ENCODE measurements around the gene VPS72.

The VPS72 gene

DNA sequence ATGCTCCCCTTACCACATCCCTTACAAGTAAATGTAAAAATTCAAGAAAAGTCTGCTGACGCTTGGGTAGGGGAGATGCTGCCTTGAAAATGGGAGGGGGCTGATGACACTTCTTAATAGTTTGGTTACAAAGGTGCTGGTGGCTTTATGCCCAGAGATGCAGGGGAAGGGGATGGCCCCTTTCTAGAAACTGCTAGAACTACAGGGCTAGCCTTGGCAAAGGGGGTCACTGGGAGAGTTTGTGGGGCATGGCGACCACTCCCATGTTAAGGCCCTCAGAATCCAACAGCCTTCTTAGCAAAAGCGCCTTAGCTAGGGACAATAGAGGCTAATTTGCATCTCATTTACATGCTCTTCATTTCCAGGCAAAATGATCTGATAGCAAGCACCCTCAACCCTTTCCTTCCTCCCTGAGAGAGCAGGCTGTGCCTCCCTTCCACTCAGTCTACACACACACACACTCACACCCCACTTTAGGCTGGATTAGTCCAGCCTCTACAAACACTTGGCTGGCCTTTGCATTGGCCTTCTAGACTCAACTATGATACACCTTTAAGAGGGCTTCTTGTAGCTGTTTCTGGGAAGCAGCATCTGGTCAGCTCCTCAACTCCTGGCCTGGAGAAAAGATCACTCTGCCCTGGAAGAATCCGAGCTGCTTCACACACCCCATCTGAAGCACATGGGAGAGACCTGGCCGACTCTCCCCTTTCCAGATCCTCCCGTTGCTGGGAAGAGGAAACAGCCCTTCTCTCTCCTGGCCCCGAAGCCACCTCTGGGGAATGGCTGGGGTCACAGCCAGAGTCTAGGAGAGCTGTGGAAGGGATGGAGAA lies 45.3 kb downstream of the VPS72 start:
- WGBS = 51% methylated on average over 7 of the region's 7 CpGs
- H3K27ac ChIP-seq (ENCODE audit: low read depth, low read length) = no peak overlapping the region
- H3K9me3 ChIP-seq (ENCODE audit: insufficient read depth, low read depth, low read length) = no peaks in the 10 kb centered on the region
- peak overlapping the region; percentile 46; the same call in 1 of the 2 replicates for H3K9ac ChIP-seq (ENCODE audit: low read depth, low read length)
- peak overlapping the region; percentile 85 for H3K4me3 ChIP-seq (ENCODE audit: low read length)
- peaks cover 28% of the 10 kb centered on the region for H3K4me1 ChIP-seq (ENCODE audit: insufficient read depth, low read length)
- peaks cover 30% of the 10 kb centered on the region for H3K27me3 ChIP-seq (ENCODE audit: insufficient read depth, low read length)
- peaks cover 5% of the 10 kb centered on the region; the same call in 1 of the 2 replicates for H3K36me3 ChIP-seq (ENCODE audit: insufficient read depth, low read length)

GRCh38 chr1:151143986-151144385 lies 46.0 kb downstream of the VPS72 start:
- 45% methylated on average over 4 of the region's 5 CpGs for WGBS
- H3K36me3 ChIP-seq (ENCODE audit: insufficient read depth, low read length) = peaks cover 9% of the 10 kb centered on the region
- H3K27me3 ChIP-seq (ENCODE audit: insufficient read depth, low read length) = peaks cover 30% of the 10 kb centered on the region
- H3K9ac ChIP-seq (ENCODE audit: low read depth, low read length) = no peak overlapping the region
- H3K27ac ChIP-seq (ENCODE audit: low read depth, low read length) = no peak overlapping the region
- H3K4me3 ChIP-seq (ENCODE audit: low read length) = no peak overlapping the region; the same call in 1 of the 2 replicates
- peaks cover 28% of the 10 kb centered on the region for H3K4me1 ChIP-seq (ENCODE audit: insufficient read depth, low read length)
- no peaks in the 10 kb centered on the region for H3K9me3 ChIP-seq (ENCODE audit: insufficient read depth, low read depth, low read length)

GRCh38 chr1:151143057-151143435 lies 47.0 kb downstream of the VPS72 start:
- H3K4me1 ChIP-seq (ENCODE audit: insufficient read depth, low read length) = peaks cover 28% of the 10 kb centered on the region
- H3K27ac ChIP-seq (ENCODE audit: low read depth, low read length) = no peak overlapping the region

GRCh38 chr1:151142411-151143056 lies 47.5 kb downstream of the VPS72 start:
- Histone ChIP-seq H3K36me3 (ENCODE audit: insufficient read depth, low read length) (peaks cover 11% of the 10 kb centered on the region), H3K27me3 (ENCODE audit: insufficient read depth, low read length) (peaks cover 19% of the 10 kb centered on the region), H3K4me3 (ENCODE audit: low read length) (no peak overlapping the region), H3K4me1 (ENCODE audit: insufficient read depth, low read length) (peaks cover 28% of the 10 kb centered on the region), H3K27ac (ENCODE audit: low read depth, low read length) (no peak overlapping the region), H3K9ac (ENCODE audit: low read depth, low read length) (no peak overlapping the region), H3K9me3 (ENCODE audit: insufficient read depth, low read depth, low read length) (no peaks in the 10 kb centered on the region)
- 93% methylated on average over 4 of the region's 5 CpGs for WGBS

More at GRCh38 chr1:151143057-151143435, 47.0 kb downstream of the VPS72 start:
- Histone ChIP-seq H3K27me3 (ENCODE audit: insufficient read depth, low read length) (peaks cover 24% of the 10 kb centered on the region), H3K9me3 (ENCODE audit: insufficient read depth, low read depth, low read length) (no peaks in the 10 kb centered on the region), H3K36me3 (ENCODE audit: insufficient read depth, low read length) (peaks cover 11% of the 10 kb centered on the region), H3K4me3 (ENCODE audit: low read length) (no peak overlapping the region), H3K9ac (ENCODE audit: low read depth, low read length) (no peak overlapping the region)
- WGBS = 55% methylated on average over 7 of the region's 7 CpGs

DNA sequence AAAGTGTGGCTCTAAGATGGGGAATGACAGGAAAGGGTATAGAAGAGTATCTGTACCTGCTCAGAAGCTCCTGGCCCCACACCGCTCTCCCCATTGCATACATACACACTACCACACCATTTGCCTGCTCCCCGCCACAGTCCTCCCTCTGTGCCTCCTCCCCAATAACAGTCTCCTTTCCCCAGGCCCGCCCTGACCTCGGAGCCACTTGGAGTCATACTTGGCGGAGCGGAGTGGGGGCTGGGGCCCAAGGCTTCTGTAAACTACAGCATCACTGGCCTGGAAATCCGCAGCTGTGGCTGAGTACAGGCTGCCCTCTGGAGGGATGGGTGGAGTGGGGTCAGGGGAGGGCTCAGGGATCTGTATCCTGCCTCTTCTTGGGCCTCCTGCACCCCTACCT lies 52.2 kb downstream of the VPS72 start:
- Histone ChIP-seq H3K27ac (ENCODE audit: low read depth, low read length) (no peak overlapping the region), H3K9me3 (ENCODE audit: insufficient read depth, low read depth, low read length) (no peaks in the 10 kb centered on the region), H3K9ac (ENCODE audit: low read depth, low read length) (no peak overlapping the region), H3K4me1 (ENCODE audit: insufficient read depth, low read length) (0 out of 2 replicates have a peak, but pooled peaks cover 4% of the 10 kb centered on the region), H3K4me3 (ENCODE audit: low read length) (no peak overlapping the region), H3K27me3 (ENCODE audit: insufficient read depth, low read length) (peaks cover 10% of the 10 kb centered on the region), H3K36me3 (ENCODE audit: insufficient read depth, low read length) (peaks cover 31% of the 10 kb centered on the region)
- WGBS = 93% methylated on average over 7 of the region's 7 CpGs

DNA sequence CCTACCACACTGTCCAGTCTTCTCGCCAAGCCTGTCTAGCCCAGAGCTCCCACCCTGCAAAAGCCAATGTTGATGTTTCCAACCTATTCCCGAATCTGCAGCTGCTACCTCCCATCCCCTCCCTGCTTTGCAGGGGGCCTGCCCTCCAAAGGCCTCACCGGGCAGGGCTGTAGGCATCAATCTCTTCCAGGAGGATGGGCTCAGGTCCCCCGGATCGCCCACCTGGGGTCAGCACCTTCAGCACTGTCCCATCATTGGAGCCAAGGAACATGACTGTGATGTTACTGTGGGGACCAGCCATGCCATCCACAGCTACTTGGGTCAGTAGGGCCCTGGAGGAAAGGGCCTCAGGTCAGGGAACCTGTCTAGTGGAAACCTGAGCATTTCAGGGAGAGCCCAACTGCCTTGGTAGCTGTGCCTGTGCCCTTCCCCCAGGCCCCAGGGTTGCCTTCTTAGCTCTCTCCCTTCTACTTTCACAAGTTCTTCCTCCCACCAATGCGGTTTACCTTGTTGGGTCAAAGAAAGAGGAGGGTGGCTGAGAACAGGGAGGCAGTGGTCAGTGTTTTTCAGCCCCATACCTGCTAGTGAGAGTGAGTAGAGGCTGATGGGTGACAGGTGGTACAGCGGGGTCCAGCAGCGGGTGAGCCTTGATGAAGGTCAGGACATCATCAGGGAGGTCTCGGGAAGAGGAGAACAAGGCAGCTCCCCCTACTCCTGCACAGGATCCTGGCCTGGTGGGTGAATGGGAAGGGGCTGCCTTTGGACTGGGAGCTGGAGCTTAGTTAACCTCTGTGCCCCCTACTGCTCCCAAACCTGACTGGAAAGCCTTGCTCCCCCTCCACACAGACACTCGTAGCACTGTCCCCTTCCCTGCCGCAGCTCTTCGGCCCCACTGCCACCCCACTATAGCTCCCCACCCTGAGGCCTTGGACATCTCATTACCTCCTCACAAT lies 54.3 kb downstream of the VPS72 start:
- H3K9me3 ChIP-seq (ENCODE audit: insufficient read depth, low read depth, low read length) = no peaks in the 10 kb centered on the region
- peaks cover 31% of the 10 kb centered on the region for H3K36me3 ChIP-seq (ENCODE audit: insufficient read depth, low read length)
- H3K27me3 ChIP-seq (ENCODE audit: insufficient read depth, low read length) = peaks cover 23% of the 10 kb centered on the region
- H3K9ac ChIP-seq (ENCODE audit: low read depth, low read length) = no peak overlapping the region
- H3K27ac ChIP-seq (ENCODE audit: low read depth, low read length) = no peak overlapping the region
- no peak overlapping the region for H3K4me3 ChIP-seq (ENCODE audit: low read length)
- 91% methylated on average over 12 of the region's 12 CpGs for WGBS
- peaks cover 3% of the 10 kb centered on the region; the same call in 1 of the 2 replicates for H3K4me1 ChIP-seq (ENCODE audit: insufficient read depth, low read length)

DNA sequence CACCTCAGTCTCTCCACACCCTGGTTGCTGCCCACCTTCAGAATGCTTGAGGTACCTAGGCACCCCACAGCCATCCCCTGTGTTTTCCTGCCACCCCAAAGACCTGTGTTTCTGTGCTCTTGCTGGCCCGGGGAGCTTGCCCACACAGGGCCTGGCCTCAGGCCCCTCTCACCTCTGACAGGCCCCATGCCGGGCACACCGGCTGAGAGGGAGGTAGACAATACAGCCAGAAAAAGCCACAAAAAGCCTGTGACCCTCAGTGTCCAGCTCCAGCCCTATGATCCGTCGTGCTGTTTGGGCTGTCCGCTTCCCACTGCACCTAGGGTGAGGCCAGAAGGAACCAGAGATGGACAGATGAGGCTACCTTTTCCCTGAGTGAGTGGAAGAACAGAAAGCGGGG lies 55.0 kb downstream of the VPS72 start:
- H3K9ac ChIP-seq (ENCODE audit: low read depth, low read length) = no peak overlapping the region
- 93% methylated on average over 7 of the region's 7 CpGs for WGBS
- H3K4me1 ChIP-seq (ENCODE audit: insufficient read depth, low read length) = peaks cover 3% of the 10 kb centered on the region; the same call in 1 of the 2 replicates
- peaks cover 28% of the 10 kb centered on the region for H3K36me3 ChIP-seq (ENCODE audit: insufficient read depth, low read length)
- H3K9me3 ChIP-seq (ENCODE audit: insufficient read depth, low read depth, low read length) = no peaks in the 10 kb centered on the region
- no peak overlapping the region for H3K27ac ChIP-seq (ENCODE audit: low read depth, low read length)
- no peak overlapping the region for H3K4me3 ChIP-seq (ENCODE audit: low read length)
- H3K27me3 ChIP-seq (ENCODE audit: insufficient read depth, low read length) = peaks cover 23% of the 10 kb centered on the region

DNA sequence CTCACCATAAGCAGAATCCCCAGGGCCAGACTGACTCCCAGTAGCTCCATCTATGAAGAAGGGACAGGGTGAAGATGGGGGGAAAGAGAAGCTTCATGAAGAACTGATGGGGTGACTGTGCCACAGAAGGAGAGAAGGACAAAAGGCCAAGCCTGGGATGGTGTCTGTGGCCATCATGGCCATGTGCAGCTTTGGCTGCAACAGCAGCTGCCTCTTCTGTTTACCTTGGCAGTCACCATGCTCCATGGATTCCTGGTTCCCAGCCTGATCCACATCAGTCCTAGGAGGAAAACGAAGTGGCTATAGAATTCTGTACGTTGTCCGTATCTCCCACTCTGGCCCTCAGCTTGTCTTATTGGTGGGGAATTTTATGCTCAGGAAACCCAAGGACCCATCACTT lies 55.6 kb downstream of the VPS72 start:
- Histone ChIP-seq H3K4me1 (ENCODE audit: insufficient read depth, low read length) (peaks cover 3% of the 10 kb centered on the region; the same call in 1 of the 2 replicates), H3K27me3 (ENCODE audit: insufficient read depth, low read length) (peaks cover 23% of the 10 kb centered on the region), H3K9me3 (ENCODE audit: insufficient read depth, low read depth, low read length) (no peaks in the 10 kb centered on the region), H3K9ac (ENCODE audit: low read depth, low read length) (no peak overlapping the region), H3K4me3 (ENCODE audit: low read length) (no peak overlapping the region), H3K36me3 (ENCODE audit: insufficient read depth, low read length) (peaks cover 26% of the 10 kb centered on the region), H3K27ac (ENCODE audit: low read depth, low read length) (no peak overlapping the region)
- WGBS = 90% methylated on average over 2 of the region's 3 CpGs

GRCh38 chr1:151133018-151133806 lies 56.8 kb downstream of the VPS72 start:
- peaks cover 23% of the 10 kb centered on the region for H3K27me3 ChIP-seq (ENCODE audit: insufficient read depth, low read length)
- peaks cover 20% of the 10 kb centered on the region for H3K36me3 ChIP-seq (ENCODE audit: insufficient read depth, low read length)

DNA sequence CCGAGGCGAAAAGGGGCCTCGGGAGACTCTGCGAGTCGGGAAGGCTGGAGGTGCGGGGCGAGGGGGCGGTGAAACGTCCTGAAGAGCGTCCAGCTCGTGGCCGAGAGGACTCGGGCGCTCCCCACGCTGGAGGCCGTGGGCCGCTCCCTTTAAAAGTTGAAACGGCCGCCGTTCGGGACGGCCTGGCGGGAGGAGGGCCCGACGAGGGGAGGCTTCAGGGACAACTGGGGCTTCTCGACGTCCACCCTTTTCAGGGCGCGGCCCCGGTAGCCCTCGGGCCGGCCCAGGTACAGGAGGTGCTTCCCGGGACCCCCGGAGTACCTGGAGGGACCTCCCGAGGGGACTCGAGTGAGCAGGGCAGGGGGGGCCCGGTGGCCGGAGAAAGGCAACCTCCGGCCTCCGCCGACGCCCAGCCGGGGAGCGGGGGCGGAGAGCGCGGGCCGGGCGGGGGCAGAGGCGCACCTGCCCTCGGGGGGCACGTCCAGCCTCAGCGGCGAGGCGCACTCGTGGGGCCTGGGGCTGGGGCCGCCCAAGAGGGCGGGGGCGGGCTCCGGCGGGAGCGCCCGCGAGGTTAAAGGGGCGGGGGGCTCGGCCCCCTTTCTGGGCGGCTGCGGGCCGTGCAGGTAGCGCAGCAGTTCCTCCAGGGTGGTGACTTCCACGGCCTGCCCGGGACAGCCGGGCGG lies 57.5 kb downstream of the VPS72 start:
- Histone ChIP-seq H3K36me3 (ENCODE audit: insufficient read depth, low read length) (peaks cover 20% of the 10 kb centered on the region), H3K9me3 (ENCODE audit: insufficient read depth, low read depth, low read length) (no peaks in the 10 kb centered on the region), H3K4me1 (ENCODE audit: insufficient read depth, low read length) (peaks cover 3% of the 10 kb centered on the region; the same call in 1 of the 2 replicates), H3K9ac (ENCODE audit: low read depth, low read length) (peak overlapping the region; percentile 56), H3K27me3 (ENCODE audit: insufficient read depth, low read length) (peaks cover 23% of the 10 kb centered on the region), H3K4me3 (ENCODE audit: low read length) (peak overlapping the region; percentile 56), H3K27ac (ENCODE audit: low read depth, low read length) (peak overlapping the region; percentile 44; the same call in 1 of the 2 replicates)
- 61% methylated on average over 74 of the region's 74 CpGs for WGBS

More at GRCh38 chr1:151133018-151133806, 56.8 kb downstream of the VPS72 start:
- Histone ChIP-seq H3K9ac (ENCODE audit: low read depth, low read length) (no peak overlapping the region), H3K9me3 (ENCODE audit: insufficient read depth, low read depth, low read length) (no peaks in the 10 kb centered on the region), H3K27ac (ENCODE audit: low read depth, low read length) (no peak overlapping the region), H3K4me1 (ENCODE audit: insufficient read depth, low read length) (peaks cover 3% of the 10 kb centered on the region; the same call in 1 of the 2 replicates), H3K4me3 (ENCODE audit: low read length) (peak overlapping the region; percentile 56)
- WGBS = 60% methylated on average over 65 of the region's 65 CpGs
